Keratinocyte (primary cell): ENCODE results near the gene MAP3K2. TPM values are rescaled to one million over a fixed set of nuclear protein-coding genes. Genes with fewer than 3 reads are reported as not detected.

ENCODE experiments used
- DNase-seq: peaks from one replicate; pipeline ENCODE4 v3.0.0-alpha.2; 2011; ENCODE audit warnings: low read depth, missing footprints, low spot score
- FAIRE-seq: peaks from 2 replicates; lab custom pipeline; 2011; peaks lifted over from hg19 to GRCh38; lab: Jason Lieb, UNC
- H2AFZ ChIP-seq: 2 replicates; pipeline ENCODE4 v1.6.0; 2012; ENCODE audit warnings: low read length, control low read depth, inconsistent platforms; ENCODE audit not compliant: control insufficient read depth
- H3K27ac ChIP-seq: 2 replicates; pipeline ENCODE4 v1.5.1; 2011; ENCODE audit warnings: low read length; ENCODE audit not compliant: control insufficient read depth, insufficient read depth
- H3K27me3 ChIP-seq: 3 replicates; pipeline ENCODE4 v1.6.0; 2011; ENCODE audit warnings: low read length; ENCODE audit not compliant: control insufficient read depth, insufficient read depth; ENCODE audit errors: extremely low read depth
- H3K36me3 ChIP-seq, 2 experiments: 2 replicates in 1 of 2; 3 replicates in 1 of 2; pipeline ENCODE4 v1.5.1; 2011; ENCODE audit warnings: low read length in 2 of 2, mild to moderate bottlenecking in 1 of 2; ENCODE audit not compliant: control insufficient read depth in 2 of 2, insufficient read depth in 2 of 2; ENCODE audit errors: extremely low read depth in 1 of 2
- H3K4me1 ChIP-seq: 3 replicates; pipeline ENCODE4 v1.5.1; 2011; ENCODE audit warnings: low read length; ENCODE audit not compliant: control insufficient read depth, insufficient read depth; ENCODE audit errors: extremely low read depth
- H3K4me2 ChIP-seq: 3 replicates; pipeline ENCODE4 v1.6.0; 2011; ENCODE audit warnings: low read depth, low read length; ENCODE audit not compliant: control insufficient read depth, insufficient read depth; ENCODE audit errors: extremely low read depth
- H3K4me3 ChIP-seq, 3 experiments: fragments of 200-600 bp in 1 of 3; sonication (generic) in 1 of 3; 2 replicates in 2 of 3; 3 replicates in 1 of 3; pipeline ENCODE4 v1.5.1; 2011 to 2016; ENCODE audit warnings: low read length in 3 of 3, mild to moderate bottlenecking in 3 of 3, control low read depth in 2 of 3, inconsistent platforms in 1 of 3, low read depth in 1 of 3, mixed read lengths in 1 of 3, mixed run types in 1 of 3, moderate library complexity in 1 of 3; ENCODE audit not compliant: control insufficient read depth in 2 of 3, insufficient read depth in 2 of 3; ENCODE audit errors: extremely low read depth in 1 of 3
- H3K79me2 ChIP-seq: 2 replicates; pipeline ENCODE4 v1.6.0; 2012; ENCODE audit warnings: low read length; ENCODE audit not compliant: control insufficient read depth, insufficient read depth
- H3K9ac ChIP-seq: 3 replicates; pipeline ENCODE4 v1.6.0; 2011; ENCODE audit warnings: low read length; ENCODE audit not compliant: control insufficient read depth, insufficient read depth; ENCODE audit errors: extremely low read depth
- H3K9me1 ChIP-seq: 3 replicates; pipeline ENCODE4 v1.6.0; 2011; ENCODE audit warnings: low read length; ENCODE audit not compliant: control insufficient read depth, insufficient read depth; ENCODE audit errors: extremely low read depth
- H3K9me3 ChIP-seq: 2 replicates; pipeline ENCODE4 v1.5.1; 2012; ENCODE audit warnings: low read depth, low read length; ENCODE audit not compliant: control insufficient read depth
- H4K20me1 ChIP-seq: 3 replicates; pipeline ENCODE4 v1.6.0; 2011; ENCODE audit warnings: low read length; ENCODE audit not compliant: control insufficient read depth, insufficient read depth; ENCODE audit errors: extremely low read depth
- CTCF ChIP-seq, 3 experiments: IDR thresholded peaks in 1 of 3; conservative IDR thresholded peaks in 1 of 3; optimal IDR thresholded peaks in 1 of 3; 2 replicates in 2 of 3; 3 replicates in 1 of 3; pipeline versions ENCODE3 to v1.5.1; 2011; ENCODE audit warnings: low read length in 3 of 3, mild to moderate bottlenecking in 3 of 3, moderate library complexity in 2 of 3, control low read depth in 1 of 3, inconsistent platforms in 1 of 3; ENCODE audit not compliant: insufficient read depth in 2 of 3; ENCODE audit errors: extremely low read depth in 1 of 3
- EZH2 ChIP-seq: IDR thresholded peaks from one replicate; pipeline ENCODE4 v1.6.1; 2012; ENCODE audit warnings: inconsistent platforms, mild to moderate bottlenecking, low read length, moderate library complexity
- dilution Hi-C: fragments of 300-500 bp; cut with MboI; formaldehyde crosslinking; loops from one replicate; pipeline ENCODE4 v1.7.0; 2020; ENCODE audit warnings: low sequenced_read_pairs; ENCODE audit not compliant: extremely low pct_ligation_motif_present
- polyA plus RNA-seq, 5 experiments: library from polyadenylated mRNA; depleted of rRNA in 3 of 5; stranded (reverse) in 3 of 5; stranded (forward) in 1 of 5; unstranded in 1 of 5; fragments of >200 nt; gene quantifications; 1 replicate in 1 of 5; 2 replicates in 3 of 5; 3 replicates in 1 of 5; pipeline versions ENCODE4 v1.2.1 to v1.2.3, GENCODE V29; 2011 to 2012; ENCODE audit warnings: missing spikeins in 2 of 5, low read depth in 1 of 5, low replicate concordance in 1 of 5

MAP3K2 gene
- polyA plus RNA-seq, 1 donor (not counting 4 experiments of a cell fraction or from before 2014, with no cell fraction given): 11.9 TPM

- TF ChIP-seq EZH2 (no peak), CTCF (optimal IDR thresholded peaks at IDR 0.05 in 1 of 3, IDR thresholded peaks at IDR 0.05 in 1 of 3, conservative IDR thresholded peaks at IDR 0.05 in 1 of 3; ENCODE audit: extremely low read depth in 1 of 3, insufficient read depth in 2 of 3, low read length in 3 of 3) (no peak)
- no peaks in the 10 kb centered on the region for H3K27me3 ChIP-seq
- no peaks in the 10 kb centered on the region for H3K9me1 ChIP-seq
- H3K4me3 ChIP-seq: no peak overlapping the region
- DNase-seq (no peak), FAIRE-seq (no peak)
- no peaks in the 10 kb centered on the region for H3K79me2 ChIP-seq
- H4K20me1 ChIP-seq: no peaks in the 10 kb centered on the region
- no peak overlapping the region for H3K4me2 ChIP-seq
- H3K9me3 ChIP-seq: no peaks in the 10 kb centered on the region
- no peak overlapping the region for H2AFZ ChIP-seq
- no peak overlapping the region for H3K27ac ChIP-seq
- no peaks in the 10 kb centered on the region for H3K36me3 ChIP-seq
- no peak overlapping the region for H3K9ac ChIP-seq
- dilution Hi-C loops: no loop called here
- H3K4me1 ChIP-seq: peaks cover 41% of the 10 kb centered on the region
Measured at GRCh38 chr2:127403460-127403859, 15.7 kb upstream of the MAP3K2 start.

GRCh38 chr2:127401757-127402695, 14.3 kb upstream of the MAP3K2 start:
- peak overlapping the region; percentile 75 for H3K9ac ChIP-seq
- no peak overlapping the region for H2AFZ ChIP-seq
- dilution Hi-C loops: no loop called here
- FAIRE-seq (no peak), DNase-seq (no peak)
- H4K20me1 ChIP-seq: no peaks in the 10 kb centered on the region
- H3K4me2 ChIP-seq: peak overlapping the region; percentile 67
- H3K27me3 ChIP-seq: no peaks in the 10 kb centered on the region
- no peaks in the 10 kb centered on the region for H3K9me1 ChIP-seq
- no peak overlapping the region for H3K4me3 ChIP-seq
- H3K27ac ChIP-seq: peak overlapping the region; percentile 77
- TF ChIP-seq CTCF (optimal IDR thresholded peaks at IDR 0.05 in 1 of 3, IDR thresholded peaks at IDR 0.05 in 1 of 3, conservative IDR thresholded peaks at IDR 0.05 in 1 of 3; ENCODE audit: extremely low read depth in 1 of 3, insufficient read depth in 2 of 3, low read length in 3 of 3) (no peak), EZH2 (no peak)
- H3K4me1 ChIP-seq: peaks cover 45% of the 10 kb centered on the region
- H3K36me3 ChIP-seq: no peaks in the 10 kb centered on the region
- H3K9me3 ChIP-seq: no peaks in the 10 kb centered on the region
- no peaks in the 10 kb centered on the region for H3K79me2 ChIP-seq
